Measurements from ENCODE around the gene CLEC4D.

- no peak for TF ChIP-seq POLR2AphosphoS5 (IDR thresholded peaks at IDR 0.05; ENCODE audit: low read depth)
- no peak for TF ChIP-seq CREB1 (CRISPR knock-in tag; IDR thresholded peaks at IDR 0.05; ENCODE audit: low read depth)
- no peak for TF ChIP-seq EZH2phosphoT487 (IDR thresholded peaks at IDR 0.05; ENCODE audit: unreplicated experiment)
- no peak for TF ChIP-seq REST (IDR thresholded peaks at IDR 0.05; ENCODE audit: unreplicated experiment)
- TF ChIP-seq CTCF (conservative IDR thresholded peaks at IDR 0.05; ENCODE audit: low read depth in 2 of 2): no peak
- TF ChIP-seq EZH2 (IDR thresholded peaks at IDR 0.05; ENCODE audit: low read depth, unreplicated experiment): no peak
- TF ChIP-seq STAT1 (IDR thresholded peaks at IDR 0.05; ENCODE audit: unreplicated experiment): no peak
- no peak for TF ChIP-seq ZNF331 (CRISPR knock-in tag; IDR thresholded peaks at IDR 0.05; ENCODE audit: low read depth)
- TF ChIP-seq JUNB (IDR thresholded peaks at IDR 0.05; ENCODE audit: unreplicated experiment): no peak
Observed at GRCh38 chr12:8508223-8508622, 5.1 kb upstream of the CLEC4D start.

Data from GM23338 (cell line).